Naive B cell (primary cell): ENCODE results near the gene EP400. TPM values are rescaled to one million over a fixed set of nuclear protein-coding genes. Genes with fewer than 3 reads are reported as not detected.
"Not testable (repeated sequence)": the region's sequence is repeated elsewhere in the genome, so short reads cannot be mapped to it uniquely, and the experiment has no call there.

Experiments
- ATAC-seq, 2 donors: fragments of 150-1000 bp; cut with Tn5 transposase; 2 replicates each; pipeline ENCODE4 v1.10.0; 2021; ENCODE audit warnings: low read depth in 2 of 2, mild to moderate bottlenecking in 2 of 2, moderate library complexity in 2 of 2
- DNase-seq: peaks from one replicate; pipeline ENCODE4 v3.0.0; 2022
- H3K27ac Mint-ChIP-seq, 6 donors: one replicate each; pipeline ENCODE4 v1.8.0; 2020 to 2022; ENCODE audit warnings: mild to moderate bottlenecking in 6 of 6, mixed read lengths in 6 of 6, moderate library complexity in 5 of 6, inconsistent platforms in 2 of 6
- H3K27me3 Mint-ChIP-seq, 3 donors: one replicate each; pipeline ENCODE4 v1.8.0; 2021 to 2022; ENCODE audit warnings: mixed read lengths in 3 of 3, mild to moderate bottlenecking in 1 of 3
- H3K36me3 Mint-ChIP-seq, 2 donors: one replicate each; pipeline ENCODE4 v1.8.0; 2020 to 2022; ENCODE audit warnings: mixed read lengths in 2 of 2, inconsistent platforms in 1 of 2, mild to moderate bottlenecking in 1 of 2
- H3K4me1 Mint-ChIP-seq, 3 donors: one replicate each; pipeline ENCODE4 v1.8.0; 2020 to 2022; ENCODE audit warnings: mixed read lengths in 3 of 3, inconsistent platforms in 1 of 3, mild to moderate bottlenecking in 1 of 3, moderate library complexity in 1 of 3
- H3K4me3 Mint-ChIP-seq, 8 donors: one replicate each; pipeline ENCODE4 v1.8.0; 2020 to 2022; ENCODE audit warnings: mild to moderate bottlenecking in 8 of 8, mixed read lengths in 8 of 8, moderate library complexity in 8 of 8, inconsistent platforms in 2 of 8
- H3K9me3 Mint-ChIP-seq, 7 donors: one replicate each; pipeline ENCODE4 v1.8.0; 2020 to 2022; ENCODE audit warnings: mixed read lengths in 7 of 7, mild to moderate bottlenecking in 5 of 7, inconsistent platforms in 2 of 7, moderate library complexity in 1 of 7
- polyA plus RNA-seq, 6 donors: library from polyadenylated mRNA; unstranded; fragments of 300-500 nt; fragmentation: Illumina TruSeq; gene quantifications; one replicate each; pipeline ENCODE4 v1.2.3, GENCODE V29; 2021; ENCODE audit warnings: low read depth in 6 of 6

The EP400 gene
- polyA plus RNA-seq, 6 donors from 2014 or later = 5.8 to 11.7 (median 6.4) TPM

DNA sequence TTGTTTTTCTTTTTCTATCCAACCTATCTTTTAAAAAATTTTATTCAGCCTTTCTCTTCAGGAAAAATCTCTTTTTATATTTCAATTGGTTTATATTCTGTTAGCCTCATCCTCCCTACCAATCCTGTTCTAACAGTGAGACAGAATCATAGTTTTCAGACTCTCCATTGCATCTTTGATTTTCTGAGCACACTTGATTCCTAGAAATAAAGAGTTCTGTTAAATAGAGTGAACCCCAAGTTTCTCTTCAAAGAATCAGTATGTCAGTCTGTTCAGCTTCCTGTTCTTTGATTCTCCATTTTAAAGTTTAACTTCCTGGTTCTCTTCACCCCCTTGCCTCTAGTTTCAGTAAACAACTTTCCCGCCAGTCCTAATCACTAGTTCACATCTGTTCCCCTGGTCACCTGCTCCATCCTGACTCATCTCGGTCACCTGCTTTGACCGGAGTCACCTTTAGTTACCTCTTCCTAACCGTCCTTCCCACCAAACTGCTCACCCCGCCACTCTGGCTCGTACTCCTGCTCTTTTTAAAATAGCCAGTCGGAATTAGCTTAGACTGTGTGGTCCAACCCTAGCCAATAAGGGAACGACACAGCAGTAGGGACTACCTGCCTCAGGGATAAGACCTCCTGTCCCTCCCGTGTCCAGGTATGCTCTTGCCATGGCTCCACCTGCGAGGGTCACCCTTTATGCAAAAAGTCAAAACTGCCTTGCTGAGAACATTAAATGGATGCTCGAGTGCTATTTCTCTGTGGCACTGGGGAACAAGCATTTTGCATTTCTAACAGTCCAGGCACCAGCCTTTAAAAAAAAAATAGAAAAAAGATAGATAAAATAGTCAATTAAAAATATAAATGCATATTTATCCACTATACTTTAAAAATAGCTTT, 146.0 kb downstream of the EP400 start:
- peak overlapping the region in 3 of 6 donors; percentile 21 to 52 (median 26) for H3K27ac Mint-ChIP-seq
- H3K9me3 Mint-ChIP-seq = peaks cover 0 to 7% (median 3%) of the 10 kb centered on the region in 7 donors
- peaks cover 8 to 13% (median 9%) of the 10 kb centered on the region in 3 donors for H3K4me1 Mint-ChIP-seq
- DNase-seq (no peak), ATAC-seq (no peak)
- H3K36me3 Mint-ChIP-seq = peaks cover 20 to 21% of the 10 kb centered on the region in 2 donors
- peak overlapping the region in 1 of 8 donors; percentile 33 for H3K4me3 Mint-ChIP-seq
- no peaks in the 10 kb centered on the region for H3K27me3 Mint-ChIP-seq

DNA sequence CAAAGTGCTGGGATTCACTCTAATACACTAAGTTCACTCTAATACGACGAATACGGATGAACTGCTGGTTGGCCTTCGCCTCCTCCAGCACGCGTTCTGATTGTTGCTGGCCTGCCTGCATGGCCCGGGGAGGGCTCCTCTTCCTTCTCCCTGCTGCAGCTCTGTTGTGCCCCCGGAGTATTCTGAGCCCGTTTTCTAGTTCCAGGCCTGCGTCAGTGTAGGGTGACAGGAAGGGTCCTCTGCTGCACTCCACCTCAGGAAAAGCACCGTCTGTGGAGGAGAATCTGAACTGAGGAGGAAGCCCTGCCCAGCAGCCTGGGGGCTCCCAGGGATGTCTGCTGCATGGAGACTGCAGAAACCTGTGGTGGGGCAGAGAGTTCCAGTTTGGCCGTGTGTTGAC, 150.0 kb downstream of the EP400 start:
- H3K27me3 Mint-ChIP-seq = no peaks in the 10 kb centered on the region
- no peak overlapping the region for H3K4me3 Mint-ChIP-seq
- H3K9me3 Mint-ChIP-seq = peaks cover 0 to 7% (median 3%) of the 10 kb centered on the region in 7 donors
- no peak for ATAC-seq
- no peak for DNase-seq
- H3K27ac Mint-ChIP-seq = peak overlapping the region in 3 of 6 donors; percentile 23 to 70 (median 63)
- H3K36me3 Mint-ChIP-seq = peaks cover 20 to 21% of the 10 kb centered on the region in 2 donors
- peaks cover 8 to 12% (median 8%) of the 10 kb centered on the region in 3 donors for H3K4me1 Mint-ChIP-seq

DNA sequence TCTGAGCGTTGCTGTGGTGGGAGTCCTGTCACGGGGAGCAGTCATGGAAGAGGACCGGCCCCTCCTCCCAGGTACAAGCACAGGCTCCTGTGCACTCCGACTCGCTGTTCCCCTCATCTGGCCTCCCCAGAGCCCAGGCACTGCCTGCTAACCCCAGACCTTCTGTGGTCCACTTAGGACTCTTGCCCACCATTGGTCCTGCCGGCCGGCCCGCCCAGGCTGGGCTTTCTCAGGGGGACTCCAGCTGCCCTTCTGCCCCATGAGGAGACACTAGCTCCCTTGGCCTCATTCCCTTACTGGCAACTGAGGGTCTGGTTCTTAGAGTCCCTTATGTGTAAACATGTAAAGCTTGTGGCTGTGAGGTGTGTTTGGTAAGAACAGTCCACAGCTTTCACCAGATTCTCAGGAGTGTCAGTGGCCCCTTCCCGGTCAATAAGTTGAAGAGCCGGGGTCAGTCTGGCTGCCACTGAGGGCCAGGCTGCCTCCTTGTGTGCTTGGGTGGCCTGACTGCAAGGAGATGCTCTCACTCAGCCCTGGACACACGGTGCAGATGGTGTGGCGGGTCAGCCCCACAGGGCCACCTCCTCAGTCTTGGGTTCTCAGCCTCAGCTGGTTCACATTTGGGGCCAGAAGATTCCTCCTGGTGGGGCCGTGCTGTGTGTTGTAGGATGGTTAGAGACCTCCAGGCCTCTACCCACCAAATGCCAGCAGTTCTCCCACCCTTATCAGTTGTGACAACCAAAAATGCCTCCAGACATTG, 150.7 kb downstream of the EP400 start:
- peaks cover 6 to 7% (median 6%) of the 10 kb centered on the region in 3 donors for H3K4me1 Mint-ChIP-seq
- no peak overlapping the region for H3K4me3 Mint-ChIP-seq

DNA sequence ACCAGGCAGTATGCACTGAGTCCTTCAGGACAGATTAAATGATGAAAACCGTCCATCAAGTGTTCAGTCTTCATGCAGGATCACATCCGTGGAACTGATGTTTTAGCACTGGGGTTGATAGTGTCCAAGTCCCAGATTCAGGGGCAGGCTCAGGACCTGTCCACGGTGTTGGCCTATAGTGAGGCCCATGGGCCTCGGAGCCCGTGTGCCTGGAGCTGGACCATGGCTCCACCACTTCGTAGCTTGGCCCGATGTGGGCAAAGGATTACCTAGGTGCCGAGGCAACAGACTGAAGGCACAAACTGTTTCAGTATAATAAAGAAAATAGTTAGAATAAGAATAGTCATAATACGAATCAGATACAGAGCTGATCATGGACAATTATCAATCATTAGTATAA, 152.6 kb downstream of the EP400 start:
- Mint-ChIP-seq H3K27ac (no peak overlapping the region), H3K36me3 (peaks cover under 1 to 5% of the 10 kb centered on the region in 2 donors), H3K9me3 (no peaks in the 10 kb centered on the region), H3K27me3 (no peaks in the 10 kb centered on the region), H3K4me3 (no peak overlapping the region), H3K4me1 (no peaks in the 10 kb centered on the region)
- ATAC-seq (no peak), DNase-seq (no peak)

More for the DNA sequence above, 150.7 kb downstream of the EP400 start:
- H3K9me3 Mint-ChIP-seq = peaks cover 0 to 7% (median 3%) of the 10 kb centered on the region in 7 donors
- H3K27me3 Mint-ChIP-seq = no peaks in the 10 kb centered on the region
- peak overlapping the region in 2 of 6 donors; percentile 23 to 72 for H3K27ac Mint-ChIP-seq
- ATAC-seq = no peak
- no peak for DNase-seq
- peaks cover 19% of the 10 kb centered on the region in 2 donors for H3K36me3 Mint-ChIP-seq

DNA sequence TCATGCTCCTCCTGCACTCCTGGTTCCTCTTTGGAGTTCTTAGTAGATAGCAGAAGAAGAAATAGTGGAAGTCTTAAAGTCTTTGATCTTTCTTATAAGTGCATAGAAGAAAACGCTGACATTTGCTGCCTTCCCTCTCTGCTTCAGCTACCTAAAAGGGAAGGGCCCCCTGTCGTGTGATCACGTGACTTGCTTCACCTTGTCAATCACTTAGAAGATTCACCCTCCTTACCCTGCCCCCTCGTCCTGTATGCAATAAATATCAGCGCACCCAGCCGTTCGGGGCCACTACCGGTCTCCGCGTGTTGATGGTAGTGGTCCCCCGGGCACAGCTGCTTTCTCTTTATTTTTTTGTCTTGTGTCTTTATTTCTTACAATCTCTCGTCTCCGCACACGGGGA, 153.3 kb downstream of the EP400 start:
- not testable (repeated sequence) for H3K27me3 Mint-ChIP-seq, ATAC-seq, H3K9me3 Mint-ChIP-seq, H3K36me3 Mint-ChIP-seq, DNase-seq, H3K4me1 Mint-ChIP-seq, H3K4me3 Mint-ChIP-seq
- peak overlapping the region in 1 of 6 donors; percentile 7 for H3K27ac Mint-ChIP-seq

DNA sequence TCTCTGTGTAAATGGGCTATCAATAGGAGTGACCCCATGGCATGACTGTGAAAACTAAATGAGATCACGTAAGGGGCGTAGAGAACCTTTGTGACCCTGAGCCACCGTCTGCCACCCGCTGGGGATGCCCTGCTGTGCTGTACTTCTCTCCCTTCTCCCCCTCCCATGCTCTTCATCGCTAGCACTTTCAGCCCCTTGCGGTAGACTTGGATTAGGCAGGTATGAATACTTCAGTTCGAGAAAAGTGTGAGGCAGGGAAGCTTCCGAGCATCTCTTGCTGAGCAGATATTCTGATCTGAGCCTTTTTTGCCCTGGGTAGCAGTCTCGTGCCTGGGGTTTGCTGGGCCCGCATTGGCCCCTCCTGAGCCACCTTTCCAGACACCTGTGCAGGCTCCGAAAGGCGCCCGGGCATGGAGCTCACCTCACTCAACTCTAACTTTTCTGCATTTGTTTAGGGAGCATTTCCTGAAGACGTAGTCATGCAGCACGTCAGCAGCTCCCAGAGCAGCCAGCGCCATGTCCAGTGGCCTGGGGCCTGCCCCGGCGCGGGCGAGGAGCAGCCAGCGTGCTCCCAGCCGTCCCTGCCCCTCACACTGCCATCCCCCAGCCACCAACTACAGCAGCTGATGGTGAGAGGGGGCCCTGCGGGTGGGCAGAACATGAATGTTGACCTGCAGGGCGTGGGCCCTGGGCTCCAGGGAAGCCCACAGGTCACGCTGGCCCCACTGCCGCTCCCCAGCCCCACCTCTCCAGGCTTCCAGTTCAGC, 154.0 kb downstream of the EP400 start:
- Mint-ChIP-seq H3K27ac (peak overlapping the region in 1 of 6 donors; percentile 4), H3K9me3 (no peaks in the 10 kb centered on the region), H3K4me3 (no peak overlapping the region), H3K4me1 (no peaks in the 10 kb centered on the region), H3K36me3 (peaks cover 0 to 2% of the 10 kb centered on the region in 2 donors), H3K27me3 (no peaks in the 10 kb centered on the region)
- DNase-seq = no peak
- no peak for ATAC-seq

DNA sequence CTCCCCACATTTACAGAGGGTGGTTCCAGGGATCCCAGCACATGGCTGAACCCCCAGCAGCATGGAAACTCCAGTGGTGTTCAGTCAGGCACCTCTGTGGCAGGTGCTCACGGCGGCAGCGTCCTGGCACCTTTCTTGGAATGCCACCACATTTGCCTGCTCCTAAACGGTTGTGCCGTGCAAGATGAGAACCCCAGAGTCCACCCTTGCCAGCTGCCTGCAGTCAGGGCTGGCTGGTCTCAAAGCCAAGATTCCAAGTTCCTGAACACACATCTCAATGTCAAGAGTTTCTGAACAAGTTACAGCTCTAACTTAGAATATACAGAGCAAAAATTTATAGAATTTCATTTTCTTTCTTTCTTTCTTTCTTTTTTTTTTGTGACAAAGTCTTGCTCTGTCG, 155.7 kb downstream of the EP400 start:
- ATAC-seq (no peak), DNase-seq (no peak)
- Mint-ChIP-seq H3K4me1 (peaks cover 0 to 3% (median 0%) of the 10 kb centered on the region in 3 donors), H3K36me3 (peaks cover 5 to 10% of the 10 kb centered on the region in 2 donors), H3K4me3 (no peak overlapping the region), H3K27ac (peak overlapping the region in 1 of 6 donors; percentile 36), H3K9me3 (no peaks in the 10 kb centered on the region), H3K27me3 (no peaks in the 10 kb centered on the region)

DNA sequence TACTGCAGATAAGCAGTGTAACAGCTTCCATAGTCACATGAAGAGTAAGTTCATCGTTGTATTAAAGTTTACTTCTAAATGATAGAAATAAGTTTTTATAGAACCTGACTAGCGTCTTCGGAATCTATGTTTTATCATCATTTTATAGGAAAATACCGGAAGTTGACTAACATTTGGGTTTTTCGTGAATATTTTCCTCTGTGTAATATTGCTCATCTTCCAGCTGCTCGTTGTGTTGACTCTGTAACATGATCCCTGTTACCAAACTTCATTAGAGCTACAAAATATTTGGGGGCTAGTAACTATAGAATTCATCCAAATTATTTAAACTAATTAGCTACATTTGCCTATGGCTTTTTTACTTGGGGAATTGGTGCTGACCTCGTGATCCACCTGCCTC, 157.2 kb downstream of the EP400 start:
- H3K4me3 Mint-ChIP-seq = no peak overlapping the region
- ATAC-seq (no peak), DNase-seq (no peak)
- no peaks in the 10 kb centered on the region for H3K27me3 Mint-ChIP-seq
- H3K27ac Mint-ChIP-seq = no peak overlapping the region
- no peaks in the 10 kb centered on the region for H3K9me3 Mint-ChIP-seq
- peaks cover 5 to 10% of the 10 kb centered on the region in 2 donors for H3K36me3 Mint-ChIP-seq
- peaks cover 0 to 3% (median 0%) of the 10 kb centered on the region in 3 donors for H3K4me1 Mint-ChIP-seq

DNA sequence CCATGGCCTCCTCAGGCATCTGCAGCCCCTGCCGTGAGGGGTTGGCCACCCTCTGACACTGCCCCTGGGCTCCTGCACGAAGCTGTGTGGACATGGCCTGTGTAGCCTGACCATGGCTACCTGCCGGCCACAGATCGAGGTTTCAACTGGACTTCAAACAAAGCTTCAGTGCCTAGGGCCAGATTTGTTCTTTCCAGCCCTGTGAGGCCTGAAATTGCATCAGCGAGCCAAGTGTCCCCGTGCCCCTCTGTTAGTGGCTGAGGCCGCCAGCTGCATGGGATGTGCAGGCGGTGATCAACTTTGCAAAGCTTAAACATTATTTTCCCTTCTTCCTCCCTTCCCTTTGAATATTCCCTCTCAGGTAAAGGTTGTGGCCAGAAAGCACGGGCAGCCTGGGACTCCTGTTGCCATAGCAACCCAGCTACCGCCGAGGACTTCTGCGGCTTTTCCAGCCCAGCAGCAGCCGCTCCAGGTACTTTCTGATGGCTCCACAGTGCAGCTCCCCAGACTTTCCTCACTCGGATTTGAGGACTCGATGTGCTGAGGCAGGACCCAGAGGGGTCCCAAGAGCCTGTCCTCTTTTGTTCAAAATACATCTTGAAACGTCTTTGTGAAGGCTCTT, 158.6 kb downstream of the EP400 start:
- H3K9me3 Mint-ChIP-seq = no peaks in the 10 kb centered on the region
- DNase-seq (no peak), ATAC-seq (no peak)
- H3K4me1 Mint-ChIP-seq = peaks cover 0 to 3% (median 0%) of the 10 kb centered on the region in 3 donors
- H3K27me3 Mint-ChIP-seq = no peaks in the 10 kb centered on the region
- peak overlapping the region in 1 of 6 donors; percentile 51 for H3K27ac Mint-ChIP-seq
- H3K4me3 Mint-ChIP-seq = no peak overlapping the region
- H3K36me3 Mint-ChIP-seq = peaks cover 5 to 10% of the 10 kb centered on the region in 2 donors

DNA sequence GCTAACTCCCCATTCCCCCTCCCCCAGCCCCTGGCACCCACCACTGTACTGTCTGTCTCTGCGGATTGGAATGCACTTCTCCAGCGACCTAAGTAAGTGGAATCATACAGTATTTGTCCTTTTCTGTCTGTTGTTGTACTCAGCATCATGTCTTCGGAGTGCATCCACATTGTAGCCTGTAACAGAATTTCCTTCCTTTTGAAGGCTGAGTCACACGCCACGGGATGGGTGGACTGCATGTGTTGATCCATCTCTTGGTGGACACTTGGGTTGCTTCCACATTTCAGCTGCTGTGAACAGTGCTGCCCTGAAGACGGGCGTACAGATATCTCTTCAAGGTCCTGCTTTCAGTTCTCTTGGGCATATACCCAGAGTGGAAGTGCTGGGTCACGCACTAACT, 160.0 kb downstream of the EP400 start:
- no peak for DNase-seq
- Mint-ChIP-seq H3K36me3 (peaks cover 8 to 10% of the 10 kb centered on the region in 2 donors), H3K9me3 (no peaks in the 10 kb centered on the region), H3K4me1 (peaks cover 0 to 3% (median 0%) of the 10 kb centered on the region in 3 donors), H3K27me3 (no peaks in the 10 kb centered on the region), H3K4me3 (no peak overlapping the region), H3K27ac (peak overlapping the region in 1 of 6 donors; percentile 56)
- no peak for ATAC-seq

DNA sequence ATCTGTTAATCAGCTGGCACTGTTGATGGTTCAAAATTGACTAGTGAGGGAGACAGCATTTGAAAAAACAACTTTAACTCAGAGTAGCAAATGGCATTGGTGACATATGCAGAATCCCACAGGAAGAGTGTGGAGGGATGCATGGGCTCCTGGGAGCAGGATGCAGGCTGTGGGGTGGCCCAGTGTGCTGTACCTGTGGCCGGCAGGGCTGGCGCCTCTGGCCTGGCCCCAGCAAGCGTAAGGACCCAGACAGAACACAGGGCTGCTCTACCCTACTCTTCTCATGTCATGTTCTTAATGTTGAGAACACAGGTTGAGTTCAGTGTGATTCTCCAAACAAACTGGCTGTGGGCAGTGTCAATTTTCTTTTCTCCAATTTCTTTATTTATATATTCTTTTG, 160.9 kb downstream of the EP400 start:
- DNase-seq (no peak), ATAC-seq (no peak)
- H3K9me3 Mint-ChIP-seq = no peaks in the 10 kb centered on the region
- H3K27me3 Mint-ChIP-seq = no peaks in the 10 kb centered on the region
- no peak overlapping the region for H3K4me3 Mint-ChIP-seq
- peaks cover 0 to 3% (median 0%) of the 10 kb centered on the region in 3 donors for H3K4me1 Mint-ChIP-seq
- H3K27ac Mint-ChIP-seq = no peak overlapping the region
- peaks cover 8 to 10% of the 10 kb centered on the region in 2 donors for H3K36me3 Mint-ChIP-seq

DNA sequence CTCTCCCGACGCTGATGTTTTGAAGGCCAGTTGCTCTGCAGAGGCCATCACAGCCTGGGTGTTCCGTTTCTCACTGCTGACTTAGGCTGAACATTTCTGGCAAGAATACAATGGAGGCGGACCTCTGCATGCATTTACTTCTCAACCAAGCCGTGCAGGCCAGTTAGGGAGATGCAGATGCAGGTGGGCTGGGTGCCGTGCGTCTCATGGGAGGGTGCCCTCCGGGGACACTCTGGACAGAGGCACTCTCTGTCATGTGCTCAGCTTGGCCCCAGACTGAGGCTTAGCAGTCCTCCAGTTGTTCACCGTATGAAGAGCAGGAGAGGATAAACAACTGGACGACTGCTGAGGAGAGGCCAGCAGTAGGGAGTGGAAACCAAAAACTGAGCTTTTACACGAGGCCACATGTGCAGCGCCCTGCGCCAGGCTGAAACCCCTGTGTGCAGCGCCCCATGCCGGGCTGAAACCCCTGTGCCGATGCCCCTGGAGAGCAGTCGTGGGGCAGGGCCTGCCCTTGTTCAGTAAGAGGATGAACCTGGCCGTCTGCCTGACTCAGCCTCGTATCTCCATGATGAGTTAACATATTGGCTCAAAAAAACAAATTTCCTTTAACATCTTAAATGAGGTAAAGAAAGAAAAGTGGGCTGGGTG, 162.0 kb downstream of the EP400 start:
- DNase-seq (no peak), ATAC-seq (no peak)
- no peaks in the 10 kb centered on the region for H3K27me3 Mint-ChIP-seq
- H3K36me3 Mint-ChIP-seq = peaks cover 8 to 10% of the 10 kb centered on the region in 2 donors
- no peaks in the 10 kb centered on the region for H3K9me3 Mint-ChIP-seq
- H3K4me1 Mint-ChIP-seq = peaks cover 0 to 3% (median 0%) of the 10 kb centered on the region in 3 donors
- H3K27ac Mint-ChIP-seq = peak overlapping the region in 2 of 6 donors; percentile 78 to 89
- no peak overlapping the region for H3K4me3 Mint-ChIP-seq
